Dendritic cell treated with granulocyte-macrophage colony-stimulating factor and Interleukin-4, amounts not matched to agents 40 ng/mL and 50 ng/mL, for 4 days (primary cell): ENCODE data around the gene MALAT1.
A peak's percentile ranks its signal among the peaks of the same experiment; 100 is the strongest.

Experiments
- H3K27ac Mint-ChIP-seq: one replicate; pipeline ENCODE4 v1.8.0; 2022; ENCODE audit warnings: mild to moderate bottlenecking, mixed read lengths
- H3K27me3 Mint-ChIP-seq: one replicate; pipeline ENCODE4 v1.8.0; 2022; ENCODE audit warnings: mild to moderate bottlenecking, mixed read lengths
- H3K36me3 Mint-ChIP-seq: one replicate; pipeline ENCODE4 v1.8.0; 2022; ENCODE audit warnings: low read depth, mixed read lengths
- H3K4me1 Mint-ChIP-seq: one replicate; pipeline ENCODE4 v1.8.0; 2022; ENCODE audit warnings: low read depth, mixed read lengths
- H3K4me3 Mint-ChIP-seq: one replicate; pipeline ENCODE4 v1.8.0; 2022; ENCODE audit warnings: mild to moderate bottlenecking, moderate library complexity, mixed read lengths
- H3K9me3 Mint-ChIP-seq: one replicate; pipeline ENCODE4 v1.8.0; 2022; ENCODE audit warnings: mixed read lengths
- intact Hi-C: fragments of 100-400 bp; cut with micrococcal nuclease; formaldehyde crosslinking; loops from one replicate; pipeline ENCODE4 v1.15.0; 2022

Gene MALAT1

GRCh38 chr11:65528819-65529350 is 30.0 kb downstream of the MALAT1 start:
- H3K9me3 Mint-ChIP-seq: no peaks in the 10 kb centered on the region
- no peaks in the 10 kb centered on the region for H3K27me3 Mint-ChIP-seq
- H3K36me3 Mint-ChIP-seq: peaks cover 88% of the 10 kb centered on the region
- H3K4me1 Mint-ChIP-seq: peaks cover 28% of the 10 kb centered on the region
- no peak overlapping the region for H3K27ac Mint-ChIP-seq
- H3K4me3 Mint-ChIP-seq: no peak overlapping the region
- intact Hi-C loops: no loop called here

- intact Hi-C loops: no loop called here
- Mint-ChIP-seq H3K27me3 (no peaks in the 10 kb centered on the region), H3K36me3 (peaks cover 96% of the 10 kb centered on the region), H3K9me3 (no peaks in the 10 kb centered on the region), H3K4me3 (no peak overlapping the region), H3K4me1 (peaks cover 20% of the 10 kb centered on the region), H3K27ac (no peak overlapping the region)
Measured at GRCh38 chr11:65529475-65530156, 30.8 kb downstream of the MALAT1 start.

GRCh38 chr11:65530157-65530496 is 31.3 kb downstream of the MALAT1 start:
- intact Hi-C loops: no loop called here
- H3K4me3 Mint-ChIP-seq: no peak overlapping the region
- peaks cover 19% of the 10 kb centered on the region for H3K4me1 Mint-ChIP-seq
- H3K36me3 Mint-ChIP-seq: peaks cover 100% of the 10 kb centered on the region
- no peak overlapping the region for H3K27ac Mint-ChIP-seq
- H3K9me3 Mint-ChIP-seq: no peaks in the 10 kb centered on the region
- no peaks in the 10 kb centered on the region for H3K27me3 Mint-ChIP-seq

GRCh38 chr11:65532388-65533064 is 33.7 kb downstream of the MALAT1 start:
- Mint-ChIP-seq H3K36me3 (peaks cover 100% of the 10 kb centered on the region), H3K27me3 (no peaks in the 10 kb centered on the region)
- intact Hi-C loops: no loop called here

GRCh38 chr11:65535102-65535501 is 36.3 kb downstream of the MALAT1 start:
- H3K27ac Mint-ChIP-seq: no peak overlapping the region

More at GRCh38 chr11:65532388-65533064, 33.7 kb downstream of the MALAT1 start:
- H3K4me3 Mint-ChIP-seq: no peak overlapping the region
- H3K4me1 Mint-ChIP-seq: peaks cover 14% of the 10 kb centered on the region
- H3K9me3 Mint-ChIP-seq: no peaks in the 10 kb centered on the region
- no peak overlapping the region for H3K27ac Mint-ChIP-seq

GRCh38 chr11:65536412-65537295 is 37.8 kb downstream of the MALAT1 start:
- Mint-ChIP-seq H3K27ac (no peak overlapping the region), H3K9me3 (no peaks in the 10 kb centered on the region), H3K36me3 (peaks cover 78% of the 10 kb centered on the region), H3K27me3 (no peaks in the 10 kb centered on the region), H3K4me3 (no peak overlapping the region), H3K4me1 (peaks cover 31% of the 10 kb centered on the region)
- intact Hi-C loops: no loop called here

More at GRCh38 chr11:65535102-65535501, 36.3 kb downstream of the MALAT1 start:
- no peak overlapping the region for H3K4me3 Mint-ChIP-seq
- H3K36me3 Mint-ChIP-seq: peaks cover 93% of the 10 kb centered on the region
- no peaks in the 10 kb centered on the region for H3K27me3 Mint-ChIP-seq
- intact Hi-C loops: no loop called here
- H3K4me1 Mint-ChIP-seq: peaks cover 24% of the 10 kb centered on the region
- no peaks in the 10 kb centered on the region for H3K9me3 Mint-ChIP-seq

- intact Hi-C loops: no loop called here
- Mint-ChIP-seq H3K36me3 (peaks cover 72% of the 10 kb centered on the region), H3K4me1 (peaks cover 37% of the 10 kb centered on the region), H3K27ac (no peak overlapping the region), H3K4me3 (no peak overlapping the region), H3K27me3 (no peaks in the 10 kb centered on the region), H3K9me3 (no peaks in the 10 kb centered on the region)
Measured at GRCh38 chr11:65537296-65537597, 38.4 kb downstream of the MALAT1 start.

GRCh38 chr11:65537620-65538231 is 38.9 kb downstream of the MALAT1 start:
- Mint-ChIP-seq H3K27me3 (no peaks in the 10 kb centered on the region), H3K36me3 (peaks cover 67% of the 10 kb centered on the region), H3K27ac (no peak overlapping the region), H3K9me3 (no peaks in the 10 kb centered on the region), H3K4me1 (peaks cover 41% of the 10 kb centered on the region), H3K4me3 (no peak overlapping the region)
- intact Hi-C loops: no loop called here

- H3K27ac Mint-ChIP-seq: no peak overlapping the region
- H3K36me3 Mint-ChIP-seq: peaks cover 61% of the 10 kb centered on the region
- H3K27me3 Mint-ChIP-seq: no peaks in the 10 kb centered on the region
- H3K4me3 Mint-ChIP-seq: peak overlapping the region; percentile 9
- intact Hi-C loops: no loop called here
- H3K4me1 Mint-ChIP-seq: peaks cover 44% of the 10 kb centered on the region
- no peaks in the 10 kb centered on the region for H3K9me3 Mint-ChIP-seq
Measured at GRCh38 chr11:65538232-65538914, 39.5 kb downstream of the MALAT1 start.

GRCh38 chr11:65538915-65539743 is 40.3 kb downstream of the MALAT1 start:
- no peaks in the 10 kb centered on the region for H3K27me3 Mint-ChIP-seq
- H3K4me1 Mint-ChIP-seq: peaks cover 48% of the 10 kb centered on the region
- H3K27ac Mint-ChIP-seq: peak overlapping the region; percentile 89
- intact Hi-C loops: no loop called here
- H3K9me3 Mint-ChIP-seq: no peaks in the 10 kb centered on the region
- H3K4me3 Mint-ChIP-seq: peak overlapping the region; percentile 75
- H3K36me3 Mint-ChIP-seq: peaks cover 53% of the 10 kb centered on the region

- Mint-ChIP-seq H3K36me3 (peaks cover 46% of the 10 kb centered on the region), H3K4me1 (peaks cover 55% of the 10 kb centered on the region), H3K4me3 (peak overlapping the region; percentile 75), H3K27ac (peak overlapping the region; percentile 89), H3K9me3 (no peaks in the 10 kb centered on the region), H3K27me3 (no peaks in the 10 kb centered on the region)
- intact Hi-C loops: loop anchor here (1.0 kb wide), 3 partner anchors 30 to 74 kb away; partner anchors contain the start of genes MAP3K11 and ZNRD2
Measured at GRCh38 chr11:65539744-65540289, 41.0 kb downstream of the MALAT1 start.

- H3K4me1 Mint-ChIP-seq: peaks cover 62% of the 10 kb centered on the region
- H3K36me3 Mint-ChIP-seq: peaks cover 39% of the 10 kb centered on the region
- intact Hi-C loops: loop anchor here (1.0 kb wide), 3 partner anchors 30 to 74 kb away; partner anchors contain the start of genes MAP3K11 and ZNRD2
- H3K9me3 Mint-ChIP-seq: no peaks in the 10 kb centered on the region
- H3K27me3 Mint-ChIP-seq: peaks cover 6% of the 10 kb centered on the region
- peak overlapping the region; percentile 89 for H3K27ac Mint-ChIP-seq
- peak overlapping the region; percentile 75 for H3K4me3 Mint-ChIP-seq
Measured at GRCh38 chr11:65540290-65541092, 41.6 kb downstream of the MALAT1 start.
